Measurements from ENCODE around the gene PIH1D2.
"Not testable (repeated sequence)": the region's sequence is repeated elsewhere in the genome, so short reads cannot be mapped to it uniquely, and the experiment has no call there.

- TF ChIP-seq CTCF (conservative IDR thresholded peaks at IDR 0.05 in 1 of 2, IDR thresholded peaks at IDR 0.05 in 1 of 2; ENCODE audit: low read depth in 1 of 2, low read length in 2 of 2); EZH2 (IDR thresholded peaks at IDR 0.05; ENCODE audit: low read length, missing control alignments): not testable (repeated sequence)
Measured at GRCh38 chr11:112046647-112047046, 27.2 kb downstream of the PIH1D2 start.
